Fibroblast of the aortic adventitia (primary cell): ENCODE measurements around the gene TSPAN31. TPM values are rescaled to one million over a fixed set of nuclear protein-coding genes. Genes with fewer than 3 reads are reported as not detected.

Experiments used
- DNase-seq: peaks from one replicate; pipeline ENCODE4 v3.0.0-alpha.2; 2010; ENCODE audit warnings: low read depth
- H3K4me3 ChIP-seq: 2 replicates; pipeline ENCODE4 v1.5.1; 2011; ENCODE audit warnings: low read depth, mild to moderate bottlenecking, control low read depth, low read length, moderate library complexity
- total RNA-seq: library from RNA; depleted of rRNA; stranded (reverse); fragments of >200 nt; gene quantifications from 2 replicates; pipeline ENCODE4 v1.2.3, GENCODE V29; 2012; ENCODE audit warnings: low replicate concordance
- TF ChIP-seq, protein P1 (sequence below): IDR thresholded peaks from 2 replicates; pipeline ENCODE4 v1.5.1; 2011; ENCODE audit warnings: mild to moderate bottlenecking, low read length, control low read depth, inconsistent platforms; ENCODE audit not compliant: insufficient read depth

TSPAN31 gene
- total RNA-seq, 1 donor = 43.9 TPM

DNA sequence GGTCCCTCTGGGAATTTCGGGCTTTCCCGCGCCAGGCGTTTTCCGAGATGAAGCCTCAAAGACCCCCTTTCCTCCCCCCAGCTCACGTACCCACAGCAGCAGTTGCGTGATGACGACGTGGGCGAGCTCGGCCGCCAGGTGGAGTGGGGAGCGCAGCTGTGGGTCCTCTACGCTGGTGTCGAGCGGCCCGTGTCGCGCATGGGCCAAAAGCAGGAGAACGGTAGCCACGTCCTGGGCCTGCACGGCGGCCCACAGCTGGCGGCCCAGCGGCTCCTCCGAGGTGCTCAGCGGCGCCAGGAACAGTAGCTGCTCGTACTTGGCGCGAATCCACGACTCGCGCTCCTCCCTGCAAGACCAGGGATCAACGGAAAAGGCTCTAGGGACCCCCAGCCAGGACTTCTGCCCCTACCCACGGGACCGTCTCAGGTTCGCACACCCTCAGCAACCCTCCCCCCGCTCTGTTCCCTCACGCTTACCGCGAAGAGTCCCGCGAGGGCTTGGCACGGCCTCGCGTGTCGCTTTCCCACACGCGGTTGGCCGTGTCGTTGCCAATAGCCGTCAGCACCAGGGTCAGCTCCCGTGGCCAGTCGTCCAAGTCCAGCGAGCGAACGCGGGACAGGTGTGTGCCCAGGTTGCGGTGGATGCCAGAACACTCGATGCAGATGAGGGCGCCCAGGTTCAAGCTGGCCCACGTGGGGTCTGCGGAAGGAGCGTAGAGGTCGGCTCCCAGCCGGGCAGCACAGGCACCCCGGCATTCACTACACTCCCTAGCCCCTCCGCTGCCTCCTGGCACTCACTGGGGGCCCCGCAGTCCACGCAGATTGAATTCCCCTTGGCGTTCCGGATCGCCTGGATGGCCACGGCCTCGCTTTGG is 17.7 kb upstream of the TSPAN31 start:
- peak overlapping the region; percentile 87 for H3K4me3 ChIP-seq
- no peak for DNase-seq
- TF ChIP-seq, protein P1, sequence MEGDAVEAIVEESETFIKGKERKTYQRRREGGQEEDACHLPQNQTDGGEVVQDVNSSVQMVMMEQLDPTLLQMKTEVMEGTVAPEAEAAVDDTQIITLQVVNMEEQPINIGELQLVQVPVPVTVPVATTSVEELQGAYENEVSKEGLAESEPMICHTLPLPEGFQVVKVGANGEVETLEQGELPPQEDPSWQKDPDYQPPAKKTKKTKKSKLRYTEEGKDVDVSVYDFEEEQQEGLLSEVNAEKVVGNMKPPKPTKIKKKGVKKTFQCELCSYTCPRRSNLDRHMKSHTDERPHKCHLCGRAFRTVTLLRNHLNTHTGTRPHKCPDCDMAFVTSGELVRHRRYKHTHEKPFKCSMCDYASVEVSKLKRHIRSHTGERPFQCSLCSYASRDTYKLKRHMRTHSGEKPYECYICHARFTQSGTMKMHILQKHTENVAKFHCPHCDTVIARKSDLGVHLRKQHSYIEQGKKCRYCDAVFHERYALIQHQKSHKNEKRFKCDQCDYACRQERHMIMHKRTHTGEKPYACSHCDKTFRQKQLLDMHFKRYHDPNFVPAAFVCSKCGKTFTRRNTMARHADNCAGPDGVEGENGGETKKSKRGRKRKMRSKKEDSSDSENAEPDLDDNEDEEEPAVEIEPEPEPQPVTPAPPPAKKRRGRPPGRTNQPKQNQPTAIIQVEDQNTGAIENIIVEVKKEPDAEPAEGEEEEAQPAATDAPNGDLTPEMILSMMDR = peak; percentile 52

DNA sequence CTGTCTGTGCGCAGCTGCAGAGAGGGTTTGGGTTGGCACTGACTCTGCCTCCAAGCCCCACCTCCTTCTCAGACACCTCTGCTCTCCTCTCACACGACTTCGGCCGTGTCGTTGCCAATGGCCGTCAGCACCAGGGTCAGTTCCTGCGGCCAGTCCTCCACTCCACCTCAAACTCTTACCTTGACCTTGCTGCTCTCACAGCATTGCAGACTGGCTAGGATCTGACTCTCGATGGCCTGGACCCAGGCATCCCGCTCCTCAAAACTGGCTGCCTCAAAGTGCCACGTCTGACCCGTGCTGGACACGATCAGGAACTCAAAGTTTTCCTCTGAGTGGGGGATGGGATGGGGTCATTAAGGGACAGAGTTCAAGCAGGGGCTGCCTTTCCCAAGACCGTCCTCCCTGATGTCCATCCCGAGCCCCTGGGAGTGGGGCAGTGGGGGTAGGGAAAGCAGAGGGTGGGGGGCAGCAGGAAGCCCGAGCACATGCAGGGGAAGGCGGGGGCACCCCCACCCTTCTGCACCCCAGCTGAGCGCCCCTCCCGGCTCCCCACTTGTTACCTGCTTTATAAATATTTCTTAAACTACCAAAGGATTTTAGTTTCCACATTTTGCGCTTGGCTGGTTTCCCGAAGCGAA is 17.0 kb upstream of the TSPAN31 start:
- no peak overlapping the region for H3K4me3 ChIP-seq
- TF ChIP-seq, protein P1 = no peak
- DNase-seq = no peak

DNA sequence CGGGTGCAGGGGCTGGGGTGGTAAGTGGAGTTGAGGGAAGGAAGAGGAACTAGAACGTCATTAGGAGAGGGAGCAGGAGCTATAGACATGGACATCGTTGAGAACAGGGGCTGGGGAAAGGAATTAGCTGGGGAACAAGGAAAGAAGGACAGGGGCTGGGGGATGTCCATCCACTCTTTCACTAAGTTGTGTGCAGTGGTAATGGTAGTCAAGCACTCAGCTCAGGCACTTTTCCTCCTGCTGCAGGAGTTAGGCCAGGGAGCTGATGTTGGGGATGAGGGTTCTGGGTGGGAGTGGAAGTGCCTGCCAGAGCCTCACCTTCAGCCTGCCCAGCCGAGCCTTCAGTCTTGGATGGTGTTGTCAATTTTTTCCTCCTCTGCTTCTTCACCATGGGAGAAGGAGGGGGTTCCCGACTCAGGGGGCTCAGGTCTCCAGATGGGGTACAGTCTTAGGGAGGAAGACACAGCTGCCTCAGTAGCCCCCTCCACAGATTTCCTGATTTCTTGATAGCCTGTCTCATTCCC is 15.5 kb upstream of the TSPAN31 start:
- H3K4me3 ChIP-seq = no peak overlapping the region
- no peak for DNase-seq
- TF ChIP-seq, protein P1 = no peak

DNA sequence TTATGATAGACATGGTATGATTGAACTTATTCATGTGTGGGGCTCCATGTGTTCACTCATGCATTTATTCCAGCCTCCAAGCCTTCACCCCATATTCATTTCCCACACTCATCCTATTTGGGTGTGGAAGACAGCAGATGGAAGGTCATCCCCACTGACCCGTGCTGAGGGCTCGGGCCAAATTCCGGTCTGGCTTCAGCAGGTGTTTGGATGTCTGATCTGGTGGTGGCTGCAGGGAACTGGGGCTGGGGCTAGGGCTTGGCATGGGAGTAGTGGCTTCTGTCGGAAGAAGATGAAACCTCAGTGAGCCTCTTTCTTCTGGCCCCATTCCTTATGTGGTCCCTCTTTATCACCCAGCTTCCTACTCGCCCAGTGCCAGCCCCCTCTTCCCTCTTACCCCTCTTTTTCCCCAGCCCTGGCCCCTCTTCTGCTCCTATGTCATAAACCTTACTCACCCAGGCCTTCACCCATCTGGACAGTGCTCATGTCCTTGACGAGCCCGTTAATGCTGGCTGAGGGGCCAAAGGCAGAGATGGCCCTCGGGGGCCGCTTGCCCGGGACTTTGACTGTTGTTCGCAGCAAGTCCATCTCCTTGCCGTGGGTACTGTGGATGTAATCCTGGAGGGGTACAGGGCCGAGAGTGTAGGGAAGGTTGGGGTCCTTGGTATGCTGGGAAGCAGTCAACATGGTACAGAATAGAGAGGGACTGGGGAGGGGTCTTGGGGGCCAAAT is 14.3 kb upstream of the TSPAN31 start:
- no peak for DNase-seq
- TF ChIP-seq, protein P1 = no peak
- H3K4me3 ChIP-seq = no peak overlapping the region

GRCh38 chr12:57731411-57732080 is 13.3 kb upstream of the TSPAN31 start:
- H3K4me3 ChIP-seq = no peak overlapping the region
- TF ChIP-seq, protein P1 = no peak
- no peak for DNase-seq

DNA sequence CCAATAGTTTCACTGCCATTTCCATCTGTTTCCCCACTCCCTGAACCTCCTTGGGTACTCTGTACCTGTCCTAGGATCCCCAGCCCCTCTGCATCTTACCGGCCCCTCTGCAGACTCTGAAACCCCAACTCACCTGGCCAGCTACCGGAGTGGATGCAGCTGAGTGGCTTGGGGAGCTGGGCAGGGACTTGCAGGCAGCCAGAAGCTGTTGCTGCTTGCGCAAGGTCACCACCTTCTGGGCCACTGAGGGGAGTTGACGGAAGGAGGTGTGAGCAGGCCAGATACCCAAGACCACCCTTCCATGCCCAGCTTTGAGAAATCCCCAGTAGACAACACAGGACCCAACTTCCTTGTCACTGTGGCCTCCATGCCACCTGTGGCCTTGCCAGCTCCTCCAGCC is 12.6 kb upstream of the TSPAN31 start:
- no peak overlapping the region for H3K4me3 ChIP-seq
- TF ChIP-seq, protein P1 = no peak
- DNase-seq = no peak
